HCT116 (cell line): ENCODE data around the gene ARL4A. TPM values are rescaled to one million over a fixed set of nuclear protein-coding genes. Genes with fewer than 3 reads are reported as not detected.

ENCODE experiments used
- ATAC-seq: fragments of 200-7000 bp; cut with Tn5 transposase; 2 replicates; pipeline ENCODE4 v1.9.1; 2020; ENCODE audit warnings: mild to moderate bottlenecking, moderate library complexity
- BruUV-seq: library from RNA; stranded (reverse); fragments of 400-500 nt; replicated peaks from 2 replicates; lab custom pipeline; 2021; lab: Mats Ljungman, UMichigan
- CTCF ChIA-PET: fragments of 300-600 bp; sonication (Branson Sonifier 250); formaldehyde crosslinking; loops from one replicate; lab custom pipeline; 2021; ENCODE audit warnings: antibody characterized with exemption; lab: Charles Lee
- POLR2A ChIA-PET: fragments of 300-600, 350-600 bp; sonication (Branson Sonifier 250); formaldehyde crosslinking; loops from one replicate; lab custom pipeline; 2021; ENCODE audit warnings: antibody characterized with exemption; lab: Charles Lee
- RAD21 ChIA-PET, 2 experiments: fragments of 300-600 bp; sonication (Branson Sonifier 250); formaldehyde crosslinking; loops; one replicate each; lab custom pipeline; 2023; ENCODE audit warnings: low total read pairs in 2 of 2; ENCODE audit not compliant: uncharacterized antibody in 2 of 2, unreplicated experiment in 2 of 2, low non-redundant PET in 1 of 2; lab: Charles Lee
- DNase-seq: peaks from one replicate; pipeline ENCODE4 v3.0.0-alpha.2; 2010; ENCODE audit warnings: low read depth, low spot score
- H2AFZ ChIP-seq: fragments of 200-600 bp; shearing (Covaris generic), sonication (generic); 2 replicates; pipeline ENCODE4 v1.6.1; 2017; ENCODE audit warnings: low read depth, mixed run types, mixed read lengths, antibody characterized with exemption, low read length; ENCODE audit not compliant: poor library complexity, severe bottlenecking
- H3K27ac ChIP-seq: 2 replicates; pipeline ENCODE4 v1.5.1; 2012; ENCODE audit warnings: low read depth, low read length
- H3K27me3 ChIP-seq: fragments of 200-600 bp; sonication (generic); 2 replicates; pipeline ENCODE4 v1.6.1; 2016; ENCODE audit warnings: mixed run types, low read length, mixed read lengths; ENCODE audit not compliant: insufficient read depth
- H3K36me3 ChIP-seq, 2 experiments: fragments of 200-500 bp in 1 of 2; fragments of 200-600 bp in 1 of 2; sonication (Bioruptor generic) in 1 of 2; sonication (generic) in 1 of 2; 2 replicates each; pipeline versions ENCODE4 v1.5.1 to v1.6.1; 2014 to 2016; ENCODE audit warnings: low read length in 2 of 2, inconsistent platforms in 1 of 2, mixed read lengths in 1 of 2, mixed run types in 1 of 2; ENCODE audit not compliant: insufficient read depth in 2 of 2, control insufficient read depth in 1 of 2
- H3K4me1 ChIP-seq, 2 experiments: fragments of 200-600 bp in 1 of 2; sonication (generic) in 1 of 2; 2 replicates each; pipeline versions ENCODE4 v1.5.1 to v1.6.1; 2012 to 2017; ENCODE audit warnings: low read length in 2 of 2, inconsistent platforms in 1 of 2, mild to moderate bottlenecking in 1 of 2, mixed read lengths in 1 of 2, mixed run types in 1 of 2, moderate library complexity in 1 of 2; ENCODE audit not compliant: insufficient read depth in 2 of 2, control insufficient read depth in 1 of 2
- H3K4me2 ChIP-seq: fragments of 200-600 bp; sonication (generic); 2 replicates; pipeline ENCODE4 v1.6.1; 2017; ENCODE audit warnings: mixed run types, low read length, mixed read lengths
- H3K4me3 ChIP-seq, 2 experiments: fragments of 200-600 bp in 1 of 2; sonication (generic) in 1 of 2; replicated peaks in 1 of 2; 2 replicates each; pipeline ENCODE4 v1.5.1; 2011 to 2016; ENCODE audit warnings: low read length in 2 of 2, control low read depth in 1 of 2, low read depth in 1 of 2, mild to moderate bottlenecking in 1 of 2, mixed read lengths in 1 of 2, mixed run types in 1 of 2
- H3K79me2 ChIP-seq: fragments of 200-600 bp; sonication (generic); 2 replicates; pipeline ENCODE4 v1.6.1; 2017; ENCODE audit warnings: mild to moderate bottlenecking, mixed run types, low read length, moderate library complexity, mixed read lengths; ENCODE audit not compliant: insufficient read depth
- H3K9ac ChIP-seq: fragments of 200-600 bp; sonication (generic); 2 replicates; pipeline ENCODE4 v1.6.1; 2016; ENCODE audit warnings: low read length, mixed read lengths
- H3K9me2 ChIP-seq: fragments of 200-600 bp; sonication (generic), shearing (Covaris generic); 2 replicates; pipeline ENCODE4 v1.6.1; 2017; ENCODE audit warnings: mixed run types, mild to moderate bottlenecking, moderate library complexity; ENCODE audit not compliant: insufficient read depth
- H3K9me3 ChIP-seq, 2 experiments: fragments of 200-500 bp in 1 of 2; fragments of 200-600 bp in 1 of 2; sonication (Bioruptor generic) in 1 of 2; sonication (generic) in 1 of 2; 2 replicates each; pipeline ENCODE4 v1.6.1; 2014 to 2017; ENCODE audit warnings: low read length in 2 of 2, mixed read lengths in 2 of 2, inconsistent platforms in 1 of 2, low read depth in 1 of 2, mild to moderate bottlenecking in 1 of 2, mixed run types in 1 of 2, moderate library complexity in 1 of 2; ENCODE audit not compliant: control insufficient read depth in 1 of 2, insufficient read depth in 1 of 2
- H4K20me1 ChIP-seq: fragments of 200-600 bp; sonication (generic), shearing (Covaris generic); 2 replicates; pipeline ENCODE4 v1.6.1; 2017; ENCODE audit warnings: mixed run types, mild to moderate bottlenecking, moderate library complexity; ENCODE audit not compliant: insufficient read depth
- EGR1 ChIP-seq: IDR thresholded peaks from 2 replicates; pipeline ENCODE4 v1.6.1; 2012; ENCODE audit warnings: low read depth
- EZH2 ChIP-seq: fragments of 200-600 bp; sonication (generic); IDR thresholded peaks from 2 replicates; pipeline ENCODE4 v1.6.1; 2017; ENCODE audit warnings: antibody characterized with exemption, mixed run types
- EZH2phosphoT487 ChIP-seq: fragments of 200-600 bp; IDR thresholded peaks from 2 replicates; pipeline ENCODE4 v1.6.1; 2018; ENCODE audit warnings: antibody characterized with exemption, borderline replicate concordance
- SP1 ChIP-seq: IDR thresholded peaks from 2 replicates; pipeline ENCODE4 v1.6.1; 2012; ENCODE audit warnings: low read depth
- TCF7L2 ChIP-seq: IDR thresholded peaks from 2 replicates; pipeline ENCODE4 v1.7.0; 2011; ENCODE audit warnings: borderline replicate concordance, inconsistent platforms; ENCODE audit not compliant: insufficient read depth, insufficient read length; ENCODE audit errors: extremely low read depth
- ZBTB33 ChIP-seq: IDR thresholded peaks from 2 replicates; pipeline ENCODE4 v1.6.1; 2011; ENCODE audit warnings: mild to moderate bottlenecking, low read length, moderate library complexity; ENCODE audit not compliant: insufficient replicate concordance; ENCODE audit errors: extremely low read depth
- ZFX ChIP-seq: fragments of 450-650 bp; IDR thresholded peaks from 2 replicates; pipeline ENCODE4 v1.6.1; 2017
- intact Hi-C: fragments of 100-400 bp; cut with micrococcal nuclease; formaldehyde crosslinking; loops from 2 replicates; pipeline ENCODE4 v1.10.0; 2022
- total RNA-seq: library from RNA; stranded (reverse); gene quantifications from one replicate; pipeline ENCODE4 v1.2.1, GENCODE V29; 2021; ENCODE audit not compliant: unreplicated experiment

The ARL4A gene
- total RNA-seq, 1 experiment from 2014 or later: 44.6 TPM

- no TSS peak for BruUV-seq
- POLR2A ChIA-PET: interaction anchor here (1.2 kb wide), 1 partner anchor 39 kb away, joined by 3 read pairs; the partner anchor contains the start of gene ARL4A
- peaks cover 19 to 49% of the 10 kb centered on the region in 2 experiments for H3K4me1 ChIP-seq
Measured at GRCh38 chr7:12648704-12649261, 38.6 kb upstream of the ARL4A start.

More at GRCh38 chr7:12648704-12649261, 38.6 kb upstream of the ARL4A start:
- ChIA-PET CTCF (interaction anchor here (0.8 kb wide), 1 partner anchor 10 kb away, joined by 3 read pairs; no protein-coding TSS in a partner anchor), RAD21 (no interaction called here)
- Histone ChIP-seq H3K27ac (no peak overlapping the region), H3K4me2 (peak overlapping the region; percentile 55; the same call in 1 of the 2 replicates), H4K20me1 (no peaks in the 10 kb centered on the region), H3K9me3 (no peaks in the 10 kb centered on the region), H3K36me3 (no peaks in the 10 kb centered on the region), H3K9me2 (no peaks in the 10 kb centered on the region), H3K9ac (no peak overlapping the region)
- no peak for ATAC-seq
- TF ChIP-seq TCF7L2 (no peak), EGR1 (no peak), EZH2phosphoT487 (no peak), ZFX (no peak), EZH2 (no peak), SP1 (no peak), ZBTB33 (no peak)
- TF ChIP-seq, all 23 proteins: peak for 0
- intact Hi-C loops: no loop called here
- Histone ChIP-seq H3K4me3 (no peak overlapping the region), H2AFZ (peak overlapping the region; percentile 42), H3K27me3 (no peaks in the 10 kb centered on the region), H3K79me2 (no peaks in the 10 kb centered on the region)
- DNase-seq: no peak
